ENCODE results near the gene MYH11. TPM values are rescaled to one million over a fixed set of nuclear protein-coding genes. Genes with fewer than 3 reads are reported as not detected.

MYH11 gene
- total RNA-seq, 1 donor from 2014 or later = 0.07 TPM

- Histone ChIP-seq H3F3A (ENCODE audit: low read depth) (no peaks in the 10 kb centered on the region), H3K79me2 (ENCODE audit: low read depth) (no peaks in the 10 kb centered on the region), H3K36me3 (no peaks in the 10 kb centered on the region), H3K9ac (no peak overlapping the region), H3K4me3 (no peak overlapping the region), H3K4me2 (no peak overlapping the region), H2AFZ (replicated peaks) (no peak overlapping the region), H3K9me3 (ENCODE audit: low read depth) (no peaks in the 10 kb centered on the region), H3K4me1 (no peaks in the 10 kb centered on the region), H3K27ac (no peak overlapping the region), H4K20me1 (ENCODE audit: low read depth) (no peaks in the 10 kb centered on the region), H3K27me3 (no peaks in the 10 kb centered on the region)
- Mint-ChIP-seq H3K27me3 (ENCODE audit: insufficient read depth, low read depth) (peaks cover 2% of the 10 kb centered on the region), H3K27ac (no peak overlapping the region), H3K4me1 (peaks cover 5% of the 10 kb centered on the region), H3K9me3 (no peaks in the 10 kb centered on the region), H3K4me3 (no peak overlapping the region), H3K36me3 (no peaks in the 10 kb centered on the region)
- TF ChIP-seq EZH2phosphoT487 (IDR thresholded peaks at IDR 0.05) (no peak), EZH2 (IDR thresholded peaks at IDR 0.05) (no peak)
- TF ChIP-seq, protein P1, sequence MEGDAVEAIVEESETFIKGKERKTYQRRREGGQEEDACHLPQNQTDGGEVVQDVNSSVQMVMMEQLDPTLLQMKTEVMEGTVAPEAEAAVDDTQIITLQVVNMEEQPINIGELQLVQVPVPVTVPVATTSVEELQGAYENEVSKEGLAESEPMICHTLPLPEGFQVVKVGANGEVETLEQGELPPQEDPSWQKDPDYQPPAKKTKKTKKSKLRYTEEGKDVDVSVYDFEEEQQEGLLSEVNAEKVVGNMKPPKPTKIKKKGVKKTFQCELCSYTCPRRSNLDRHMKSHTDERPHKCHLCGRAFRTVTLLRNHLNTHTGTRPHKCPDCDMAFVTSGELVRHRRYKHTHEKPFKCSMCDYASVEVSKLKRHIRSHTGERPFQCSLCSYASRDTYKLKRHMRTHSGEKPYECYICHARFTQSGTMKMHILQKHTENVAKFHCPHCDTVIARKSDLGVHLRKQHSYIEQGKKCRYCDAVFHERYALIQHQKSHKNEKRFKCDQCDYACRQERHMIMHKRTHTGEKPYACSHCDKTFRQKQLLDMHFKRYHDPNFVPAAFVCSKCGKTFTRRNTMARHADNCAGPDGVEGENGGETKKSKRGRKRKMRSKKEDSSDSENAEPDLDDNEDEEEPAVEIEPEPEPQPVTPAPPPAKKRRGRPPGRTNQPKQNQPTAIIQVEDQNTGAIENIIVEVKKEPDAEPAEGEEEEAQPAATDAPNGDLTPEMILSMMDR (IDR thresholded peaks at IDR 0.05) = no peak
- no peak for DNase-seq (ENCODE audit: low spot score)
Measured at GRCh38 chr16:15773968-15774367, 82.9 kb downstream of the MYH11 start.

DNA sequence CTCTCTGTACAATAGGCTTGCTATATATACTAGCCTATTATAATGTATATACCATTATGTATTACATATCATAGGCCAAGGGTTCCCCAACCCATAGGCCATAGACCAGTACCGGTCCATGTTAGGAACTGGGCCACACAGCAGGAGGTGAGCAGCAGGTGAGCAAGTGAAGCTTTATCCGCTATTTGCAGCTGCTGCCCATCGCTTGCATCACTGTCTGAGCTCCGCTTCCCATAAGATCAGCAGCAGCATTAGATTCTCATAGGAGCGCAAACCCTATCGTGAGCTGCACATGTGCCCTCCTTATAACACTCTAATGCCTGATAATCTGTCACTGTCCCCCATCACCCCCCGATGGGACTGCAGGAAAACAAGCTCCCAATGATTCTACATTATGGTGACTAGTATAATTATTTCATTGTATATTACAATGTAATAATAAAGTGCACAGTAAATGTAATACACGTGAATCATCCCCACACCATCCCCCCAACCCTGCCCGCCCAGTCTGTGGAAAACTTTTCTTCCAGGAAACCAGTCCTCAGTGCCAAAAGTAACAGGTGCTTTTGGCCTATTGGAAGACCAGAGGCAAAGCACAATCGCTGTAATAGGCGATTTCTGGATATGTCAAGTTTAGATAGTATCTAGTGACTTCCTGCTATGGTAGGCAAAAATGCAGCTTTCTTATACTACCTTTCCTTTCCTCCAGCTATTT lies 84.1 kb downstream of the MYH11 start:
- Mint-ChIP-seq H3K9me3 (no peaks in the 10 kb centered on the region), H3K36me3 (no peaks in the 10 kb centered on the region), H3K4me1 (no peaks in the 10 kb centered on the region), H3K27me3 (ENCODE audit: insufficient read depth, low read depth) (peaks cover 2% of the 10 kb centered on the region), H3K27ac (no peak overlapping the region), H3K4me3 (no peak overlapping the region)
- Histone ChIP-seq H3K9ac (no peak overlapping the region), H3K27ac (no peak overlapping the region), H4K20me1 (ENCODE audit: low read depth) (no peaks in the 10 kb centered on the region), H2AFZ (replicated peaks) (no peak overlapping the region), H3K79me2 (ENCODE audit: low read depth) (no peaks in the 10 kb centered on the region), H3K9me3 (ENCODE audit: low read depth) (no peaks in the 10 kb centered on the region), H3K4me2 (no peak overlapping the region), H3F3A (ENCODE audit: low read depth) (no peaks in the 10 kb centered on the region), H3K4me3 (no peak overlapping the region), H3K4me1 (no peaks in the 10 kb centered on the region), H3K36me3 (no peaks in the 10 kb centered on the region), H3K27me3 (no peaks in the 10 kb centered on the region)
- no peak for DNase-seq (ENCODE audit: low spot score)
- TF ChIP-seq EZH2phosphoT487 (IDR thresholded peaks at IDR 0.05) = no peak
- TF ChIP-seq, protein P1 (IDR thresholded peaks at IDR 0.05) = no peak
- no peak for TF ChIP-seq EZH2 (IDR thresholded peaks at IDR 0.05)

- no peaks in the 10 kb centered on the region for H3K36me3 ChIP-seq
- no peaks in the 10 kb centered on the region for H4K20me1 ChIP-seq (ENCODE audit: low read depth)
- DNase-seq (ENCODE audit: low spot score) = no peak
- no peak overlapping the region for H3K4me3 ChIP-seq
- no peak overlapping the region for H3K27ac ChIP-seq
- no peak for TF ChIP-seq EZH2phosphoT487 (IDR thresholded peaks at IDR 0.05)
- TF ChIP-seq, protein P1 (IDR thresholded peaks at IDR 0.05) = no peak
- TF ChIP-seq EZH2 (IDR thresholded peaks at IDR 0.05) = no peak
- H3K9ac ChIP-seq = no peak overlapping the region
- no peak overlapping the region for H3K27ac Mint-ChIP-seq
- no peaks in the 10 kb centered on the region for H3K4me1 ChIP-seq
- H2AFZ ChIP-seq (replicated peaks) = no peak overlapping the region
- H3K36me3 Mint-ChIP-seq = no peaks in the 10 kb centered on the region
- no peaks in the 10 kb centered on the region for H3K79me2 ChIP-seq (ENCODE audit: low read depth)
- H3F3A ChIP-seq (ENCODE audit: low read depth) = no peaks in the 10 kb centered on the region
- H3K9me3 Mint-ChIP-seq = no peaks in the 10 kb centered on the region
- H3K4me1 Mint-ChIP-seq = no peaks in the 10 kb centered on the region
- H3K9me3 ChIP-seq (ENCODE audit: low read depth) = no peaks in the 10 kb centered on the region
- H3K27me3 Mint-ChIP-seq (ENCODE audit: insufficient read depth, low read depth) = peaks cover 4% of the 10 kb centered on the region
- no peak overlapping the region for H3K4me3 Mint-ChIP-seq
- no peak overlapping the region for H3K4me2 ChIP-seq
- H3K27me3 ChIP-seq = no peaks in the 10 kb centered on the region
Measured at GRCh38 chr16:15771694-15772093, 85.1 kb downstream of the MYH11 start.

Measured in neural progenitor cell (in vitro differentiated cells).